Hair follicular keratinocyte (primary cell): ENCODE data around the gene PLBD1. TPM values are rescaled to one million over a fixed set of nuclear protein-coding genes. Genes with fewer than 3 reads are reported as not detected.

Experiments
- total RNA-seq: library from RNA; depleted of rRNA; stranded (reverse); fragments of >200 nt; gene quantifications from 2 replicates; pipeline ENCODE4 v1.2.3, GENCODE V29; 2015

PLBD1 gene, protein sequence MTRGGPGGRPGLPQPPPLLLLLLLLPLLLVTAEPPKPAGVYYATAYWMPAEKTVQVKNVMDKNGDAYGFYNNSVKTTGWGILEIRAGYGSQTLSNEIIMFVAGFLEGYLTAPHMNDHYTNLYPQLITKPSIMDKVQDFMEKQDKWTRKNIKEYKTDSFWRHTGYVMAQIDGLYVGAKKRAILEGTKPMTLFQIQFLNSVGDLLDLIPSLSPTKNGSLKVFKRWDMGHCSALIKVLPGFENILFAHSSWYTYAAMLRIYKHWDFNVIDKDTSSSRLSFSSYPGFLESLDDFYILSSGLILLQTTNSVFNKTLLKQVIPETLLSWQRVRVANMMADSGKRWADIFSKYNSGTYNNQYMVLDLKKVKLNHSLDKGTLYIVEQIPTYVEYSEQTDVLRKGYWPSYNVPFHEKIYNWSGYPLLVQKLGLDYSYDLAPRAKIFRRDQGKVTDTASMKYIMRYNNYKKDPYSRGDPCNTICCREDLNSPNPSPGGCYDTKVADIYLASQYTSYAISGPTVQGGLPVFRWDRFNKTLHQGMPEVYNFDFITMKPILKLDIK
- under 0.01 and 1.1 TPM in 2 replicates for total RNA-seq

DNA sequence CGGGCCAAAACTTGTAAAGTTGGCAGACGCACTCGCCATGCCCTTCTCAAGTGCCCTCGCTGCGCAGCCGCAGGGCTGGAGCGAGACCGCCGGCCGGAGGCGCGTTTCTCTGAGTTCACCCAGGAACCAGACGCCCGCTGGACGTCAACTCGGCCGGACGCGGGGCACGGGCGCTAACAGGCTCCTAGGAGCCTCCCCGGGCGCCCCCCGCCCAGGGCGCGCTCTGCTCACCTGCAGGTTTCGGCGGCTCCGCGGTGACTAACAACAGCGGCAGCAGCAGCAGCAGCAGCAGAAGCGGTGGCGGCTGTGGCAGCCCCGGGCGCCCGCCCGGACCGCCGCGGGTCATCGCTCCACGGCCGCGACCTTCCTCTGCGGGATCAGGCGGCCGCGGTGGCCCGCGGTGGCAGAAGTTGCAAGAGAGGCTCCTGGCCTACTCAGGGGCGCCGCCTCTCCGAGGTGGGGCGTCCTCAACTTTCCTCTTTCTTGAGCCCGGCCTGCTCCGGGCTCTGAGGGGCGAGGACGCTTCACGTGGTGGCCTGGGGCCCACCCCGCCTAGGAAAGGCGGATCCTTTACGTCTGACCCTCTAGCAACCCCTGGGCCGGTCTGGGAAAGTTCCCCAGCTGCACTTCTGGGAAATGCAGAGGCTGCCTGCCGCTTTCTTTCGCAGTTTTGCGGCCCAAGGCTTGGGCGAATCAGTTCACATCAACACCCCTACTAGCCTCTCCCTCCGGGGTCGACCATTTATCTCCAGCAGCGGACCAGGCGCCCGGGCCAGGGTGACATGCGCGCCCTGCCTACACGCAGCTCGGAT lies at the start of gene PLBD1:
TSS of gene PLBD1 (minus strand) at position 533 of the 812 bp plus-strand sequence. CDS start at position 346, 187 bp downstream.

Other genes with a start within 250 kb of the PLBD1 start
- 11.6 and 20.2 TPM in 2 replicates for gene ATF7IP, start 202.2 kb downstream of the PLBD1 start, total RNA-seq
- gene GUCY2C, start 128.7 kb upstream of the PLBD1 start, total RNA-seq, result 0.08 TPM in 1 of 2 replicates, not detected in the other
- gene WBP11, start 235.6 kb upstream of the PLBD1 start, total RNA-seq, result 11.3 and 29.8 TPM in 2 replicates
- gene C12orf60, start 235.8 kb upstream of the PLBD1 start, total RNA-seq, result 1.7 and 2.7 TPM in 2 replicates
- not detected in 2 replicates for gene SMCO3, start 246.3 kb upstream of the PLBD1 start, total RNA-seq